K562 treated with DMSO at 1 percent for 48 hours (cell line): ENCODE data around the gene NFYC. TPM values are rescaled to one million over a fixed set of nuclear protein-coding genes. Genes with fewer than 3 reads are reported as not detected.

Experiments
- total RNA-seq: library from RNA; unstranded; fragments of 300-600 nt; gene quantifications from 2 replicates; pipeline ENCODE4 v1.2.3, GENCODE V29; 2022; ENCODE audit warnings: low replicate concordance; ENCODE audit errors: extremely low read depth

The NFYC gene
- not detected in 2 replicates for total RNA-seq

GRCh38 chr1:40691538-40692428 is at the start of gene NFYC:
Gene NFYC, plus strand, starts transcription at chr1:40691704. Its CDS starts 47,140 bp downstream, at chr1:40738844.

DNA sequence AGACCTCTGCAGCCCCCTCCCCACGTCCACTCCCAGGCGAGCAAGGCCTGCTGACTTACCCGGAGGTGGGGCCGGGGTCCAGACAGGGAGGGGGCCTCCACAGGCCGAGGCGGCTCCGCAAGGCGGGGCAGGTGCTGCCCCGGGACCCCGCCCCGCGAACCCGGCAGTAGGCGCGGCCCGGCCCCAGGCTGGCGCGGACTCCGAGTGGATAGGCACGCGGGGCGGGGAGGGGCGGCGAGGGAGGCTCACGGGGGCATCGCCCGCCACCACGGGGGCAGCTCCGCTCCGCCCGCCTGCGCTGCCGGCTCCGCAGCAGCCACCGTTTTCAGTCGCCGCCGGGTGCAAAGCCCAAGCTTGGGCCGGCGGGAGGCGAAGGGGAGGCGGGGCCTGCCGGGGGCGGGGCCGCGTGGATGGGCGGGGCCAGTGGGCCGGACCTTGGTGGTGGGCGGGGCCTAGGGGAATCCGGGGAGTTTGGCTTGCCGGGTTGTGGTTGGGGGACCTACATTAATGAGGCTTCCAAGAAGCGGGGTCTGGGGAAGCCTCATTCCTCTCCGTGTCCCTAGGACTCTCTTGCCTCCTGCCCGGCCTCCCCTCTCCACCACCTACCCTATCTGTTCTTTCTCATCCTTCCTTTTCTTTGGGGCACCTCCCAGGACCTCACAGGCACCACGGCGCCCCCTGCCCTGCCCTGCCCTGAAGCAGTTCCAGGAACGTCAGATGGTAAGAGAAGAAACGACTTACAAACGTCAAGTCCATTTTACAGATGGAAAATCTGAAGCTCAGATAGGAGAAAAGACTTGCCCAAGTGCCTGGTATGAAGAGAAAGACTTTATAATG is 26.0 kb upstream of the NFYC start, which contains the start of gene RIMS3:
Gene RIMS3 (minus strand): TSS at position 348 of the 837 bp plus-strand sequence. CDS start 23,757 bp downstream, outside the sequence.

DNA sequence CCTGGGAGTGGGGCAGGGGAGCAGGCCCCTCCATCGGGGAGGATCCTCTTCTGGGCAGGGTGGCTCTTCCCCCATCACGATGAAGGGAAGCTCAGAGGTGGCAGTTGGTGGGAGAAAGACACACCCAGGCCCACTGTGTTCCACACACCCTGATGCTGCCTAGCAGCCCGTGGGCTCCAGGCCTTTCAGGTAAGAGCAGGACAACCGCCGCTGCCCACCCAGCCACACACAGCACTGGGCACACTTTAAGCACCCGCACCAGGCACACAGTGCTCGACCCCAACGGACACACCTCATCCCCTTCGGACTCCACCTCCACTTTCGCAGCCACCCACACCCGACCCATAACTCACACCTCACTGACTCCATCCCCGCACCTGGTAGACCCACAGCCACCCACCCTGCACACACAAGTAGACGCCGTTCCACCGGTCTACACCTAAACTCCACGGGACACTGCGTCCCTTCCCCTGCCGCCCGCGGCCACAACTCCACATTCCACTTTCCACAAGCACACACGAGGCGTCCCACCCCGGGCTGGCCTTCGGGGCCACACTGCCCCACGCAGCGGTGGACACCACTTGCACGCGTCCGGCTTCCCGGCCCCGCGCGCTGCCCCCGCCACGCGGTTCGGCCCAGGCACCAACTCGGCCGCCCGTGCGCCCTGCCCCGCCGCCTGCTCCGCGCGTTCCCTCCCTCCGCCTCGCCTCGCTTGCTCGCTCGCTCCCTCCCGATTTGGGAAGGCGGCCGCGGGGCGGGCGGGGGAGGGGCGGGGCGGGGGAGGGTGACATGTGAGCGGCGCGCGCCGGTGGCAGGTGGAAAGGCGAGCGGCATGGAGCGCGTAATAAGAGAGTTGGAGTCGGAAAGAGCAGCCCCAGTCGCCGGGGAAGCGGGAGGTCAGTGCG is 91.7 kb downstream of the NFYC start, which contains the start of gene KCNQ4:
Gene KCNQ4 (plus strand): TSS at position 787 of the 905 bp plus-strand sequence. CDS start 307 bp downstream, outside the sequence.

Other genes with a start within 250 kb of the NFYC start
- gene ZFP69B, start 241.2 kb upstream of the NFYC start, total RNA-seq: not detected in 2 replicates
- not detected in 2 replicates for gene ZFP69, start 214.4 kb upstream of the NFYC start, total RNA-seq
- gene EXO5, start 182.9 kb upstream of the NFYC start, total RNA-seq: not detected in 2 replicates
- gene ZNF684, start 160.1 kb upstream of the NFYC start, total RNA-seq: not detected in 2 replicates
- gene RIMS3, start 26.0 kb upstream of the NFYC start, total RNA-seq: not detected in 2 replicates
- gene KCNQ4, start 92.1 kb downstream of the NFYC start, total RNA-seq: not detected in 2 replicates
- not detected in 2 replicates for gene CITED4, start 170.7 kb downstream of the NFYC start, total RNA-seq